HG02970 (cell line): Measurements from ENCODE around the gene SPATS1.

Experiments
- ATAC-seq: cut with Tn5 transposase; IDR thresholded peaks from one replicate; pipeline ENCODE4 v1.9.1; 2021; ENCODE audit warnings: mild to moderate bottlenecking, moderate library complexity, moderate number of reproducible peaks; ENCODE audit not compliant: unreplicated experiment, low FRiP score

The SPATS1 gene

DNA sequence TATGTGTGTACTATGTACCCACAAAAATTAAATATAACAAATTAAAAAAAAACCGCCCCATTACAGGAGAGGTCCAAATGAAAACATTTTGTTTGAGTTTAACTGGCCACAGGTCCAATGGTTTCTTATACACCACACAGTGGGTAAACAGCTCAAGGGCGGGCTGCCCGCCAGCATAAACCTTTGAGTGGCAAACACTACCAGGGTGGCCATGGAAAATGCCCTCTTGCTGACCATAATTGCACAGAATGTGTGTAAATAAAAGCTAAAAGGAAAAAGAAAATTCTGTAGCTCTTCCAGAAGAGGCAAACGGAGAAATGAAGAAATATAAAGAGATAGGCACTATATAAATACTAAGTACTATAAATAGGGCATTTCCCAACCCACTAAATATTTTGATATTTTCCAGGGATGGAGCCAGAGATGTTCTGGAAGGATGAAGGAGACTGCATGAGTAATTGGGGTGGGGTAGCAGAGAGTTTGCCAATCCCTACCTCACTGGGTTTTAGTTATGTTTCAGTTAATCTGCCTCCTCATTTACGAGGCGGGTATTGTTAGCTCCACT, 44.0 kb downstream of the SPATS1 start:
- ATAC-seq = no peak

- peak; percentile 5 for ATAC-seq
Measured at GRCh38 chr6:44386929-44387345, 44.5 kb downstream of the SPATS1 start.

GRCh38 chr6:44387346-44388134, 45.1 kb downstream of the SPATS1 start, which contains the start of gene CDC5L:
Gene CDC5L, plus strand, starts transcription at chr6:44387706. Its CDS starts 118 bp downstream, at chr6:44387824.
- ATAC-seq = peak; percentile 88

- no peak for ATAC-seq
Measured at GRCh38 chr6:44388135-44388487, 45.7 kb downstream of the SPATS1 start.

DNA sequence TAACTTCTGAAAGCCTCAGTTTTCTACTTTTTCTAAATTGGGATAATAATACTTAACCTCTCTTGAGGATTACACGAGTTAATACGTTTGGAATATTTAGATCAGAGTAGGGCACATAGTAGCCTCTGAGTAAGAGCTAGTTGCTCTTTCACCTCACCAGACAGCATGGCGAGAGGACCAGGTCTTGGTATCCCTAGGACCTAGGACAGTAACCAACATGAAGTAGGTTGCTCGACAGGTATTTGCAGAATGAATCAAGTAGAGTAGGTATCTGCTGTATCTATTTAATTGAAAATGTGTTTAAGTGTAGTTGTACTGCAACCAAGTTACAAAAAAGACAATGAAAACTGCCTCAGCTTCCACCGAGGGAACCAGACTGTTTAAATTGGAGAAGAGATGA, 46.4 kb downstream of the SPATS1 start:
- no peak for ATAC-seq

DNA sequence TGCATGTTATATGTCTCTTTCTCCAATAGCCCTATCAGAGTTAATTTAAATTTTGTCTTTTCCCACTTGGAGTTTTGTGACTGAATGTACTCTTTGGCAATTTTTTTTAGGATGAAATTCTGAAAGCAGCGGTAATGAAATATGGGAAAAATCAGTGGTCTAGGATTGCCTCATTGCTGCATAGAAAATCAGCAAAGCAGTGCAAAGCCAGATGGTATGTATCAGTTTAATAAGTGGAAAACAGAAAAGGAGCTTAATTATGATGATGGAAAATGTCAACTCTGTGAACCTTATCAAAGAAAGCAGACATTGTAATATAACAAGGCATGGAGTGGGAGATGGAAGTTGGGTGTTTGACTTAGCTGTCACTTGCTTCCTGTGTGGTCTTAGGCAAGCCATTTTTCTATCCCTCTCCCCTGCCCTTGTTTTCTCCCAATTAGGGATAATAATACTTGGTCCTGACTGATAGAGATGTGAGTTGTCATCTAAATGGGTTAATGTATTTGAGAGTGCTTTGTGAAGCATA, 47.8 kb downstream of the SPATS1 start:
- ATAC-seq = no peak
